HEK293 (cell line): ENCODE measurements around the gene SELENOI.

Experiments
- CTCF ChIA-PET: fragments of 350-600 bp; formaldehyde crosslinking; extraction: SDS; loops from one replicate; lab custom pipeline; 2021; ENCODE audit warnings: antibody characterized with exemption; lab: Yijun Ruan, JAX
- POLR2A ChIA-PET: fragments of 300-600 bp; formaldehyde crosslinking; extraction: SDS; loops from one replicate; lab custom pipeline; 2020; ENCODE audit warnings: antibody characterized with exemption, inconsistent platforms; lab: Yijun Ruan, JAX
- H3K27ac ChIP-seq: fragments of 200-500 bp; sonication (Bioruptor generic); 2 replicates; pipeline ENCODE4 v1.5.1; 2014; ENCODE audit warnings: low read depth, low read length, control low read depth, inconsistent platforms; ENCODE audit errors: extremely low read depth
- H3K36me3 ChIP-seq, 2 experiments: fragments of 200-500 bp in 1 of 2; sonication (Bioruptor generic) in 1 of 2; 1 replicate in 1 of 2; 2 replicates in 1 of 2; pipeline ENCODE4 v1.5.1; 2014 to 2017; ENCODE audit warnings: inconsistent platforms in 2 of 2, low read length in 2 of 2; ENCODE audit not compliant: control insufficient read depth in 2 of 2, insufficient read depth in 1 of 2
- H3K4me1 ChIP-seq: fragments of 200-500 bp; sonication (Bioruptor generic); 2 replicates; pipeline ENCODE4 v1.5.1; 2014; ENCODE audit warnings: mild to moderate bottlenecking, low read length, inconsistent platforms; ENCODE audit not compliant: control insufficient read depth, insufficient read depth
- H3K4me3 ChIP-seq: 2 replicates; pipeline ENCODE4 v1.5.1; 2011; ENCODE audit warnings: low read depth, mild to moderate bottlenecking, control low read depth, low read length, moderate library complexity
- H3K9me3 ChIP-seq: fragments of 200-500 bp; sonication (Bioruptor generic); 2 replicates; pipeline ENCODE4 v1.5.1; 2014; ENCODE audit warnings: low read depth, low read length, inconsistent platforms; ENCODE audit not compliant: control insufficient read depth, insufficient read depth
- KLF9 ChIP-seq: fragments of 450-650 bp; formaldehyde crosslinking; IDR thresholded peaks from 2 replicates; pipeline ENCODE4 v1.5.1; 2016; ENCODE audit warnings: missing biosample characterization, missing genetic modification characterization, low read depth
- OSR2 ChIP-seq: fragments of 450-650 bp; formaldehyde crosslinking; IDR thresholded peaks from 2 replicates; pipeline ENCODE4 v1.5.1; 2016; ENCODE audit warnings: missing biosample characterization, missing genetic modification characterization
- ZBTB8A ChIP-seq: fragments of 450-650 bp; formaldehyde crosslinking; IDR thresholded peaks from 2 replicates; pipeline ENCODE4 v1.5.1; 2016; ENCODE audit warnings: missing biosample characterization, missing genetic modification characterization
- ZFP37 ChIP-seq: fragments of 450-650 bp; formaldehyde crosslinking; IDR thresholded peaks from 2 replicates; pipeline ENCODE4 v1.5.1; 2016; ENCODE audit warnings: missing biosample characterization, missing genetic modification characterization
- ZIC2 ChIP-seq: fragments of 450-650 bp; formaldehyde crosslinking; IDR thresholded peaks from 2 replicates; pipeline ENCODE4 v1.5.1; 2016; ENCODE audit warnings: missing biosample characterization, missing genetic modification characterization
- ZNF121 ChIP-seq: fragments of 450-650 bp; formaldehyde crosslinking; IDR thresholded peaks from 2 replicates; pipeline ENCODE4 v1.5.1; 2016; ENCODE audit warnings: missing biosample characterization, missing genetic modification characterization
- ZNF174 ChIP-seq: fragments of 450-650 bp; formaldehyde crosslinking; IDR thresholded peaks from 2 replicates; pipeline ENCODE4 v1.5.0; 2017; ENCODE audit warnings: missing biosample characterization, mild to moderate bottlenecking, missing genetic modification characterization
- ZNF341 ChIP-seq: fragments of 450-650 bp; formaldehyde crosslinking; IDR thresholded peaks from 2 replicates; pipeline ENCODE4; 2016; ENCODE audit warnings: low read depth, missing biosample characterization, missing genetic modification characterization
- ZNF404 ChIP-seq: fragments of 450-650 bp; formaldehyde crosslinking; IDR thresholded peaks from 2 replicates; pipeline ENCODE4 v1.5.1; 2017; ENCODE audit warnings: missing biosample characterization, missing genetic modification characterization
- ZNF514 ChIP-seq: fragments of 450-650 bp; formaldehyde crosslinking; IDR thresholded peaks from 2 replicates; pipeline ENCODE4 v1.5.1; 2016; ENCODE audit warnings: missing biosample characterization, missing genetic modification characterization
- ZNF549 ChIP-seq: fragments of 450-650 bp; IDR thresholded peaks from 2 replicates; pipeline ENCODE4 v1.5.1; 2018; ENCODE audit warnings: missing biosample characterization, missing genetic modification characterization, mild to moderate bottlenecking, inconsistent platforms, moderate library complexity
- ZNF624 ChIP-seq: fragments of 450-650 bp; formaldehyde crosslinking; IDR thresholded peaks from 2 replicates; pipeline ENCODE4 v1.5.1; 2017; ENCODE audit warnings: missing biosample characterization, missing genetic modification characterization
- ZNF658 ChIP-seq: fragments of 450-650 bp; formaldehyde crosslinking; IDR thresholded peaks from 2 replicates; pipeline ENCODE4; 2016; ENCODE audit warnings: missing biosample characterization, missing genetic modification characterization
- ZNF791 ChIP-seq: fragments of 450-650 bp; formaldehyde crosslinking; IDR thresholded peaks from 2 replicates; pipeline ENCODE4 v1.5.1; 2016; ENCODE audit warnings: missing biosample characterization, missing genetic modification characterization
- ZNF830 ChIP-seq: fragments of 450-650 bp; IDR thresholded peaks from 2 replicates; pipeline ENCODE4 v1.5.0; 2018; ENCODE audit warnings: missing biosample characterization, missing genetic modification characterization, low read depth, mild to moderate bottlenecking, moderate library complexity
- ZSCAN30 ChIP-seq: fragments of 450-650 bp; IDR thresholded peaks from 2 replicates; pipeline ENCODE4 v1.5.1; 2018; ENCODE audit warnings: missing biosample characterization, mild to moderate bottlenecking, missing genetic modification characterization, moderate library complexity
- TF ChIP-seq, protein P1 (sequence below): fragments of 450-650 bp; formaldehyde crosslinking; IDR thresholded peaks from 2 replicates; pipeline ENCODE4 v1.5.1; 2016; ENCODE audit warnings: missing biosample characterization, missing genetic modification characterization
- TF ChIP-seq, protein P2 (sequence below): fragments of 450-650 bp; formaldehyde crosslinking; IDR thresholded peaks from 2 replicates; pipeline ENCODE4 v1.5.1; 2016; ENCODE audit warnings: missing biosample characterization, missing genetic modification characterization
- TF ChIP-seq, protein P3 (sequence below): fragments of 450-650 bp; formaldehyde crosslinking; IDR thresholded peaks from 2 replicates; pipeline ENCODE4 v1.5.1; 2016; ENCODE audit warnings: missing biosample characterization, missing genetic modification characterization
- TF ChIP-seq, protein P4 (sequence below): fragments of 450-650 bp; IDR thresholded peaks from 2 replicates; pipeline ENCODE4 v1.5.1; 2018; ENCODE audit warnings: missing biosample characterization, mild to moderate bottlenecking, missing genetic modification characterization

The SELENOI gene

DNA sequence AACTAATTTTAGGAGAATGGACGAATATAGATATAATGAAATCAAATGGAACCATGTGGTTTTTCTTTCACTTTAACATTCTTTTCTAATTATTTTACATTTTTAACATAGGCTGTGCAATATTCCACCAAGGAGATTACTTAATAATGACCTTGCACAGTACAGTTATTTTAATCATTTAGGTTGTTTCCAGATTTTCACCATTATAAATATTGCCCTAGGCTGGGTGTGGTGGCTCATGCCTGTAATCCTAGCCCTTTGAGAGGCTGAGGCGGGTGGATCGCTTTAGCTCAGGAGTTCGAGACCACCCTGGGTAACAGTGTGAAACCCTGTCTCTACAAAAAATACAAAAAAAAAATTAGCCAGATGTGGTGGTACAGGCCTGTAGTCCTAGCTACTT lies 41.2 kb downstream of the SELENOI start:
- no peaks in the 10 kb centered on the region for H3K9me3 ChIP-seq
- no peak overlapping the region for H3K27ac ChIP-seq
- H3K4me3 ChIP-seq: no peak overlapping the region
- H3K4me1 ChIP-seq: no peaks in the 10 kb centered on the region
- TF ChIP-seq ZBTB8A (tag by site-specific recombination) (0 out of 2 replicates have a peak, but pooled peaks have one; percentile 18), ZNF830 (tag by site-specific recombination) (no peak)
- peaks cover 11 to 45% of the 10 kb centered on the region in 2 experiments for H3K36me3 ChIP-seq
- ChIA-PET CTCF (interaction anchor here (0.6 to 1.0 kb wide), 2 partner anchors 75 to 106 kb away, joined by 3 read pairs; no protein-coding TSS in a partner anchor), POLR2A (interaction anchor here (0.6 kb wide), 1 partner anchor 62 kb away, joined by 3 read pairs; no protein-coding TSS in a partner anchor)

DNA sequence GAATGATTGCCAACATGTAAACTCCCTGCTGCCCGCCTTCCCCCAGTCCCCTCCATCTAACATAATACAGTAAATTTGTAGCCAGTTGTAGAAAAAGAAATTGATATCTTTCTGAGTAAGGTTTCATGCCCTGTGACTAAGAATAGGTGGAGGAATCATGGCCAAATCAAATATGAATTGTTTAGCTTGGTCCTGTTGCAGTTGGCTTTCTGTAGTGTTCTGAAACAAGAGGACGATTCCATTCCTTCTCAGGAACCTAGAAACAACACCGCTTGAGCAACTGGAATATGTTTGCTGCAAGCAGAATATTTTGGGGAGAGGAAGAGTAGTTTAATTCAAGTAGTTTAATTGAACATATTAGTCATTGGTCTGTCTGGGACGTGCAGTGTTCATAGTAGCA lies 48.8 kb downstream of the SELENOI start:
- ChIA-PET CTCF (interaction anchor here (1.4 kb wide), 1 partner anchor 444 kb away, joined by 8 read pairs; no protein-coding TSS in a partner anchor), POLR2A (no interaction called here)
- Histone ChIP-seq H3K4me3 (no peak overlapping the region), H3K27ac (no peak overlapping the region), H3K4me1 (no peaks in the 10 kb centered on the region), H3K9me3 (no peaks in the 10 kb centered on the region), H3K36me3 (peaks cover 0 to 10% of the 10 kb centered on the region in 2 experiments; a peak in 2 of 3 replicates)
- TF ChIP-seq, protein P1, sequence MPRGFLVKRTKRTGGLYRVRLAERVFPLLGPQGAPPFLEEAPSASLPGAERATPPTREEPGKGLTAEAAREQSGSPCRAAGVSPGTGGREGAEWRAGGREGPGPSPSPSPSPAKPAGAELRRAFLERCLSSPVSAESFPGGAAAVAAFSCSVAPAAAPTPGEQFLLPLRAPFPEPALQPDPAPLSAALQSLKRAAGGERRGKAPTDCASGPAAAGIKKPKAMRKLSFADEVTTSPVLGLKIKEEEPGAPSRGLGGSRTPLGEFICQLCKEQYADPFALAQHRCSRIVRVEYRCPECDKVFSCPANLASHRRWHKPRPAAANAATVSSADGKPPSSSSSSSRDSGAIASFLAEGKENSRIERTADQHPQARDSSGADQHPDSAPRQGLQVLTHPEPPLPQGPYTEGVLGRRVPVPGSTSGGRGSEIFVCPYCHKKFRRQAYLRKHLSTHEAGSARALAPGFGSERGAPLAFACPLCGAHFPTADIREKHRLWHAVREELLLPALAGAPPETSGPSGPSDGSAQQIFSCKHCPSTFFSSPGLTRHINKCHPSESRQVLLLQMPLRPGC (tag by site-specific recombination): no peak
- TF ChIP-seq ZNF341: no peak
- TF ChIP-seq KLF9: no peak
- TF ChIP-seq, protein P2, sequence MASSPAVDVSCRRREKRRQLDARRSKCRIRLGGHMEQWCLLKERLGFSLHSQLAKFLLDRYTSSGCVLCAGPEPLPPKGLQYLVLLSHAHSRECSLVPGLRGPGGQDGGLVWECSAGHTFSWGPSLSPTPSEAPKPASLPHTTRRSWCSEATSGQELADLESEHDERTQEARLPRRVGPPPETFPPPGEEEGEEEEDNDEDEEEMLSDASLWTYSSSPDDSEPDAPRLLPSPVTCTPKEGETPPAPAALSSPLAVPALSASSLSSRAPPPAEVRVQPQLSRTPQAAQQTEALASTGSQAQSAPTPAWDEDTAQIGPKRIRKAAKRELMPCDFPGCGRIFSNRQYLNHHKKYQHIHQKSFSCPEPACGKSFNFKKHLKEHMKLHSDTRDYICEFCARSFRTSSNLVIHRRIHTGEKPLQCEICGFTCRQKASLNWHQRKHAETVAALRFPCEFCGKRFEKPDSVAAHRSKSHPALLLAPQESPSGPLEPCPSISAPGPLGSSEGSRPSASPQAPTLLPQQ (tag by site-specific recombination): no peak
- TF ChIP-seq OSR2 (tag by site-specific recombination): no peak
- no peak for TF ChIP-seq ZIC2 (tag by site-specific recombination)
- TF ChIP-seq ZNF658 (tag by site-specific recombination): no peak
- TF ChIP-seq ZNF121 (tag by site-specific recombination): no peak
- TF ChIP-seq, protein P3, sequence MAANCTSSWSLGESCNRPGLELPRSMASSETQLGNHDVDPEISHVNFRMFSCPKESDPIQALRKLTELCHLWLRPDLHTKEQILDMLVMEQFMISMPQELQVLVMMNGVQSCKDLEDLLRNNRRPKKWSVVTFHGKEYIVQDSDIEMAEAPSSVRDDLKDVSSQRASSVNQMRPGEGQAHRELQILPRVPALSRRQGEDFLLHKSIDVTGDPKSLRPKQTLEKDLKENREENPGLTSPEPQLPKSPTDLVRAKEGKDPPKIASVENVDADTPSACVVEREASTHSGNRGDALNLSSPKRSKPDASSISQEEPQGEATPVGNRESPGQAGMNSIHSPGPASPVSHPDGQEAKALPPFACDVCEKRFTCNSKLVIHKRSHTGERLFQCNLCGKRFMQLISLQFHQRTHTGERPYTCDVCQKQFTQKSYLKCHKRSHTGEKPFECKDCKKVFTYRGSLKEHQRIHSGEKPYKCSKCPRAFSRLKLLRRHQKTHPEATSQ (tag by site-specific recombination): no peak
- TF ChIP-seq ZNF549 (tag by site-specific recombination): no peak
- no peak for TF ChIP-seq ZFP37 (tag by site-specific recombination)
- no peak for TF ChIP-seq ZBTB8A (tag by site-specific recombination)
- TF ChIP-seq, protein P4, sequence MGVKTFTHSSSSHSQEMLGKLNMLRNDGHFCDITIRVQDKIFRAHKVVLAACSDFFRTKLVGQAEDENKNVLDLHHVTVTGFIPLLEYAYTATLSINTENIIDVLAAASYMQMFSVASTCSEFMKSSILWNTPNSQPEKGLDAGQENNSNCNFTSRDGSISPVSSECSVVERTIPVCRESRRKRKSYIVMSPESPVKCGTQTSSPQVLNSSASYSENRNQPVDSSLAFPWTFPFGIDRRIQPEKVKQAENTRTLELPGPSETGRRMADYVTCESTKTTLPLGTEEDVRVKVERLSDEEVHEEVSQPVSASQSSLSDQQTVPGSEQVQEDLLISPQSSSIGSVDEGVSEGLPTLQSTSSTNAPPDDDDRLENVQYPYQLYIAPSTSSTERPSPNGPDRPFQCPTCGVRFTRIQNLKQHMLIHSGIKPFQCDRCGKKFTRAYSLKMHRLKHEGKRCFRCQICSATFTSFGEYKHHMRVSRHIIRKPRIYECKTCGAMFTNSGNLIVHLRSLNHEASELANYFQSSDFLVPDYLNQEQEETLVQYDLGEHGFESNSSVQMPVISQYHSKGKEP (tag by site-specific recombination): no peak
- no peak for TF ChIP-seq ZNF514 (tag by site-specific recombination)
- TF ChIP-seq ZNF404 (tag by site-specific recombination): no peak
- no peak for TF ChIP-seq ZNF174 (tag by site-specific recombination)
- TF ChIP-seq ZNF791 (tag by site-specific recombination): no peak
- TF ChIP-seq ZSCAN30 (tag by site-specific recombination): no peak
- no peak for TF ChIP-seq ZNF624 (tag by site-specific recombination)
